HS-27A (cell line): Measurements from ENCODE around the gene MACIR.
"Not testable (repeated sequence)": the region's sequence is repeated elsewhere in the genome, so short reads cannot be mapped to it uniquely, and the experiment has no call there.

ENCODE experiments used
- DNase-seq: peaks from one replicate; pipeline ENCODE4 v3.0.0-alpha.2; 2012; ENCODE audit warnings: low read depth, missing footprints

Gene MACIR

GRCh38 chr5:103258368-103258956 lies at the start of gene MACIR:
Gene MACIR, plus strand, starts transcription at chr5:103258763. Its CDS starts 17,157 bp downstream, at chr5:103275920.
- DNase-seq = peak; percentile 71

DNA sequence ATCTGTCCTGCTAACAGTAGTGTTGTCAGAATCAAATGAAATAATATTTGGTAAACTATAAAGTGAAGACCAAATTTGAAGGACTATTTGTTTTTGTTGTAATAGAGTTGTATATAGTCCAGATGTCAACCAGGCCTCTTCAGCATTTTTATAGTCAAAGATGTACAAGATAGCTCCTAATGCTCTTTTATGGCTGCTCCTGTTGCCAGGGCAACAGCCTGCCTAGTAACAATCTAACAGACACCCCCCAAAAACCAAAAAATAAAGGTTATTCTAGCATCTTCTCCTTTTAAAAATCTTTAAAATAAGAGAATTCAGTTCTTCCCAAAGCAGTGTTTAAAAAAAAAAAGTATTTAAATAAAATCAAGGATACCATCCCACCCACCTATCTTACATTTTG lies 49.5 kb upstream of the MACIR start:
- no peak for DNase-seq

DNA sequence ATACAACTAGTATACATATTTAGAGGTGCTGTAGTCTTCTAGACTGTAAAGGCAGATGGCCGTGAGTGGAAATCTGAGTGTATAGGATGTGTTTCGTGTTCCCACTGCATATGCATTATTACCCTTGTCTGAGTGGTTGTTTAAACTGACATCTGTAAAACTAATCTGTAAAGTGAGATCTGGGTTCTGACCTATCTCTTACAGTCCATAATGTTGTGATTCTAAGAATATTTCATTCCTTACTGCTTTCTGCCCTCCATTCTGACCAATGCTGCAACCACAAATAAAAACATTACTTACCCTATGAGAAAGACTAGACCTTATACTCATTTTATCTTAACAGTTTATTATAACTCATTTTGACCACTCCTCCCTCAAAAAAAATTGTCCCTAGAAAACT lies 47.6 kb upstream of the MACIR start:
- no peak for DNase-seq

- no peak for DNase-seq
Observed at GRCh38 chr5:103211576-103212561, 46.7 kb upstream of the MACIR start.

- no peak for DNase-seq
Observed at GRCh38 chr5:103216137-103216536, 42.4 kb upstream of the MACIR start.

DNA sequence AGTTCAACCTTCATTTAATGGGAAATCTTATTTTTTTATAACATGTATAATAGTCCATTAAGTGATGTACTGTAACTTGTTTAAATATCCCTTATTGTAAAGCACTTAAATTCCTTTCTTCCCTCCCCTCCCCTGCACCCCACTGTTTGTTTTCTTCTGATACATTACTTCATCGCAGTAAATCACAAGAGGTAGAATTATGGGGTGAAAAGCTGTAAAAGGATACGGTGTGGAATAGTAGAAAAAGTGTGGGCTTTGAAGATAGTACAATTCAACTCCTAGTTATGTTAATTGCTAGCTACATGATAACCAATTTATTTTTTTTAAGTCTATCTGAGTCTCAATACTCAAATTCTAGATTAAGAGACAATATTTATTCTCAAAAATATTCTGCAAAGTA lies 41.9 kb upstream of the MACIR start:
- DNase-seq = no peak

GRCh38 chr5:103217101-103217500 lies 41.5 kb upstream of the MACIR start:
- no peak for DNase-seq

- peak; percentile 20 for DNase-seq
Observed at GRCh38 chr5:103218164-103218563, 40.4 kb upstream of the MACIR start.

DNA sequence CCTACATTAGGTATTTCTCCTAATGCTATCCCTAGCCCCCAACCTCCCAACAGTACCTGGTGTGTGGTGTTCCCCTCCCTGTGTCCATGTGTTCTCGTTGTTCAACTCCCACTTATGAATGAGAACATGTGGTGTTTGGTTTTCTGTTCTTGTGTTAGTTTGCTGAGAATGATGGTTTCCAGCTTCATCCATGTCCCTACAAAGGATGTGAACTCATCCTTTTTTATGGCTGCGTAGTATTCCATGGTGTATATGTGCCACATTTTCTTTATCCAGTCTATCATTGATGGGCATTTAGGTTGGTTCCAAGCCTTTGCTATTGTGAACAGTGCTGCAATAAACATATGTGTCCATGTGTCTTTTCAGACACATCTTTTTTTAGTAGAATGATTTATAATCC lies 39.5 kb upstream of the MACIR start:
- not testable (repeated sequence) for DNase-seq

DNA sequence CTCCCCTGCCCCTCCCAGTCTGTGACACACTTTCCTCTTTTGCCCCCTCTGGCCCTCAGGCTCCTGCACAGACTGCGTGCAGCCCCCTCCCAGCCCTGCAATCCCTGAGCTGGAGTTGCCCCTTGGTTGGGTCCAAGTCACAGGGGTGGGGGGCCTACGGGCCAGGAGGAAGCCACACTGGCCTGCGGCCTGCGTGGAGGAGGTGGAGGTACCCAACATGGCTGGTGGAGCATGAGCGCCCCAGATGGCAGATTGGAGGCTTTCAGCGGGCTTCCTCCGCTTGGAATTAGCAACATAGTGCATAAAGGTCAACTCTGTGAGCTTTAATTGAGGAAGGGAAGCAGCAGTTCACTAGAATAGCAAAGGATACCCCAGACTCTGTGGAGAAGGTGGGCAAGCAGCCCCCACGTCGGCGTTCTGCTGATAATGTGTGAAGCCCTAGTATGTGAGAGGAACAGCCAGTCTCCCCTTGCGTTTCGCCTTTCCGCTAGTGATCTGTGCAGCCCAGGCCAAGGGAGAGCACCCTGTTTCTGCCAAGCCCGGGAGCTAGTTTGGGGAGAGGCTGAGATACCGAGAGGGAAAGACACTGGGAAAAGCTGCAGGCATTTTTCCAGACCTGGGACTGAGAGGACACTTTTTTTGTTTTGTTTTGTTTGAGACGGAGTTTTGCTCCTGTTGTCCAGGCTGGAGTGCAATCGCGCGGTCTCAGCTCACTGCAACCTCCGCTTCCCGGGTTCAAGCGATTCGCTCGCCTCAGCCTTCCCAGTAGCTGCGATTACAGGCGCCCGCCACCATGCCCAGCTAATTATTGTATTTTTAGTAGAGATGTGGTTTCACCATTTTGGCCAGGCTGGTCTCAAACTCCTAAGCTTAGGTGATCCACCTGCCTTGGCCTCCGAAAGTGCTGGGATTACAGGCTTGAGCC lies 35.3 kb upstream of the MACIR start:
- DNase-seq = no peak

DNA sequence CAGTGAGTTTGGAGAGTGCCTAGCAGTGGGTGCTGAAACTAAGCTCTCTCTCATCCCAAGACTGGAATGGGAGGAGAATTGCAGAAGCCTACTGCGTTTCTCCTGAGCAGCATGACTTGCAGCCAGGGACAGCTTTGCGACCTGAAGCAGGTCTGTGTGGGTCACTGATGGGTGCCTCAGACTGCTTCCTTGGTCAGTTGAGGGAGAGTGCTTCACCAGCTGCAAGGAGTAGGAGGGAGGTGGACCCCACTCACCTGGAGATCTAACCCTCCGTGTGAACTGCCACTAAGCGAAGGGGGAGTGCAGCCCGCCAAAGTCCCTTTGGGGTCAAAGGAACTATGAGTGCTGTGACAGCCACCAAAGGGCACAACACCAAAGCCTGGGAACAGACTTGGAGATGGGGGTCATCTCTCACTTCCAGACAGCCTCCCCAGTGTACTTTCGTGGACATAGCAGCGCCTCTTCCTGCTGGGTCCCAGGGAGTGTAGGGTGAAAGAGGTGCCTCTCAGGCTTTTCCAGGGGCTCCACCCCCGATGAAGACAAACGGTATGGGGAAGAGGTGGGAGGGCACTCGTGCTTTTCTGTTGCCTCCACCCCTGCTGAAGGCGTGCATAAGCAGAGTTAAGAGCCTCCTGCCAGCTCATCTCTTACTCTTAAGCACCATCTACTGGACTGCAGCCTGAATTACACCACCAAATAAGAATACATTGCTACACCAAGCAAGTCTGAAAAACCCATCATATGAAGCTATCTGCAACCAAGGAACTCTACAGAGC lies 34.3 kb upstream of the MACIR start:
- peak; percentile 23 for DNase-seq

DNA sequence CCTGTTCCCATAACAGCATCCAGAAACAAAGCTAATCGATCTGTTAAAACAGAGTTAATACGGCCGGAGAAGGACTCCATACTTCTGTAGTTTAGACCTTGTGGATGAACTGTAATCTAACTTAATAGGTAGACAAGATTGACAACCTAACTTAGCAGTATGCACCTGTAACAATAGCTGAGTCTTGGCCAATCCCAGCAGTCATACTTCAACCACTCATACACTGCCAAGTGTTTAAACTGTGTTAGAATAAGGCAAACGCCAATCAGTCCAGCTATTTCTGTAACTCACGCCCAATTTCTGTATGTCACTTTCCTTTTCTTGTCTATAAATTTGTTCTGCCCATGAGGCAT lies 33.7 kb upstream of the MACIR start:
- no peak for DNase-seq

DNA sequence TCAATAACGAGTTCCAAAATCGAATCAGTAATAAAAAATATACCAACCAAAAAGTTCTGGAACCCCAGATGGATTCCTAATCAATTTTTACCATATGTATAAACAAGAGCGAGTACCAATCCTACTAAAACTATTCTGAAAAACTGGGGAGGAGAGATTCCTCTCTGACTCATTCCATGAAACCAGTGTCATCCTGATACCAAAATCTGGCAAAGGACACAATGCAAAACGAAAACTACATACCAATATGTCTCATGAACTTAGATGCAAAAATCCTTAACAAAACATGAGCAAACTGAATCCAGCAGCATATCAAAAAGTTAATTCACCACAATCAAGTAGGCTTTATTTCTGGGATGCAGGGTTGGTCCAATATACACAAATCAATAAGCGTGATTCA lies 30.5 kb upstream of the MACIR start:
- no peak for DNase-seq

DNA sequence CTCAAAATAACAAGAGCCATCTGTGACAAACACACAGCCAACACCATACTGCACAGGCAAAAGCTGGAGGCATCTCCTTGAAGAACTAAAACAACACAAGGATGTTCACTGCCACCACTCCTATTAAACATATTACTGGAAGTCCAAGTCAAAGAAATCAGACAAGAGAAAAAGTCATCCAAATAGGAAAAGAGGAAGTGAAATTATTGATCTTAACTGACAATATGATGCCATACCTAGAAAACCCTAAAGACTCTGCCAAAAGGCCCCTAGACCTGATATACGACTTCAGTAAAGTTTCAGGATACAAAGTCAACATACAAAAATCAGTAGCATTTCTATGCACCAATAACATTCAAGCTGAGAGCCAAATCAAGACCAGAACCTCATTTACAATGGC lies 30.0 kb upstream of the MACIR start:
- DNase-seq = no peak

GRCh38 chr5:103232393-103232999 lies 26.1 kb upstream of the MACIR start:
- DNase-seq = no peak

GRCh38 chr5:103234239-103234975 lies 24.2 kb upstream of the MACIR start:
- DNase-seq = no peak

- no peak for DNase-seq
Observed at GRCh38 chr5:103235891-103236290, 22.7 kb upstream of the MACIR start.

DNA sequence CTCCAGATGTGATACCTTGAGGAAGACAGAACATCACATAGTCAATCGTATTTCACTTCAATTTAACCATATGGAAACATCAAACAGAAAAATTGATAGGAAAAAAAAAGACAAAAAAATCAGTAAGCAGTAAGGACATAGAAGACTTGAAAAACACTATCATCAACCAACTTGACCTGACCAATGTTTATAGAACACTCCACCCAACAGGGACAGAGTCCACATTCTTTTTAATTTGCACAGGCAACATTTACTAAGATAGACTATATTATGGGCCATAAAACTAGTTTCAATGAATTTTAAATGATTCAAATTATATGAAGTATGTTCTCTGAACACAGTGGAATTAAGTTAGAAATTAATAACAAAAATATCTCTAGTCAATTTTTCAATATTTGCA lies 20.8 kb upstream of the MACIR start:
- no peak for DNase-seq

DNA sequence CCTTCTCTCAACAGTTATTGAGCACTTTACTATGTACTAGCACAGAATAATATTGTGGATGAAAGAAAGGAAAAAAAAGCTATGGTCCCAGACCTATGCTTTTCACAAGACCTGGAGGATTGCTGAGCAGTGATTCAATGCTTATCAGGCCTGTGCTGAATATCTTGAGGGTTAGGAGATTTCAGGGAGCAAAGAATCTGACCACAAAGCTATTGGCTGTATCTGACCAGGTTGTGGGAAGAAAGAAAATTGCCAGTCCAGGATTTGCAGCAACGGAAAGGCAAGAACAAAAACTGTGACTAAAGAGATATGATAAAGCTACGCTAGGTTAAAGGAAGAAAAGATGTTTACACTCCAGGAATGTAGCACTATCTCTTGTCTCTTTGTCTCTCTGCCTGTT lies 14.9 kb upstream of the MACIR start:
- no peak for DNase-seq

GRCh38 chr5:103244398-103244797 lies 14.2 kb upstream of the MACIR start:
- DNase-seq = no peak

- DNase-seq = no peak
Observed at GRCh38 chr5:103245761-103246160, 12.8 kb upstream of the MACIR start.
